Activated CD4-positive, alpha-beta T cell treated with anti-CD3 and anti-CD28 coated beads, Interleukin-2, amount 50 U/mL, for 1 hour (primary cell): Measurements from ENCODE around the gene ARID3C.

ENCODE experiments used
- DNase-seq: peaks from one replicate; pipeline ENCODE4 v3.0.0-alpha.2; 2020

The ARID3C gene

DNA sequence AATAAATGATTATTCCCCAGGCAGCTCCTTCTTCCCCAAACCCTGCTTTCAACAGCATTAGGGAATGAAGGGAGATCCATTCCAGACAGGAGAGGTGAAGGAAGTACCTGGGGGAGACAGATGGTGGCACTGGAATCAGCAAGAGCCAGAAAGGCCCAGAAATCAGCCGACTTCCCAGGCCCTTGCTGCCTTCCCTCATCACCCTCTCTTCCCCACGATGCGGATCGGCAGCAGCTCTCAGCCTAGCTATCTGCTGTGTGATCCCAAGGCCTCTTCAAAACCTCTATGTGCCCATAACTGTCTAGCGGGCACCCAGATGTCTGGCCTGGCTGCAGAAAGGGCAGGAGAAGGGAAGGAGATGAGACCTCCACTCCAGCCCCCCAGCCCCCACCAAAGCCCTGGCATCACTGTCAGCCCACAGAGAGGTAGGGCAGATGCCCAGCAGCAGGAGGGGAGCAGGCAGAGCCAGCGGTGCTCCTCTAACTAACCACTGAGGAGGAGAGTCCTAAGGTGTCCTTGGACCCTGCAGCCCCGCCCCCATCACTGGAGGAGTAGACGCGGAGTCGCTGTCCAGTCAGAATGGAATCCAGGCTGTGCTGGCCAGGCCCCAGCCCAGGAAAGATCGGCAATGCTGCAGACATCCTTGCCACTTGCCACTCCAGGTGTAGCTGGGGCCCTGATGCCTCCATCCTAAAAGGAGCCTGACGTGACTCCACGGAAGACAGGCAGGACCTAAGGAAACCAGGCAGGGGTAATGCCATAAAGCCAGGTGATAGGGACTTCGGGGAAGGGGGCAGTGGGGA is 52.1 kb downstream of the ARID3C start:
- DNase-seq, result no peak

DNA sequence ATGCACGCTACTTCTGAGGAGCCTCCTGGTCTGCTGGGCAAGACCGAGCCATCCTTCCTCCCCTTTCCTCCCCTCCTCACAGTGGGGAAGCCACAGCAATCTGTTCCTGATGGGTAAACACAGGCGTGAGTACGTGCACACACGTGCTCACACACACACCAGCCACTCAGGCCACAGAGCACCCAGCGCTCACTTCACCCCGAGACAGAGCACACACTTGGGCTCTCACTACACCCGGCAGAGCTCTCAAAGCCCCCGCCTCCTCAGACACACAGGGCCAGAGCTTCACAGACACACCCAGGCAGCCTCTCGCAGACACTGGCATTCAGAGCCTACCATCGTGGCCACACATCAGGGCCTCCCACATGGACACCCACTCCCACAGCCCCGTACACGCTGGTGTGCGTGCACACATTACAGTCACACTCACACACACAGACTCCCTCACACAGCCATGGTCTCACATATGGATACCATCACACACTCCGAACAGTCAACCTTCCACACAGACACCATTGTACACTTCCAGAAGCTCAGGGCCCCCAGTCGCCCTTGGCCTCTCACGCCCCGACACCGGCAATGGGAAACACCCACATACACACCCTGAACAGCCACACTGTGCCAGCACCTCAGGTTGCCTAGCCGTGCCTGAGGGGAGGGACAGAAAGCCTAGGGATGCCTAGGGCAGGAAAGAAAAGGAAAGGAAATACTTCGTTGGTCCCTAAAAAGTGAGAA is 52.8 kb downstream of the ARID3C start:
- no peak for DNase-seq

DNA sequence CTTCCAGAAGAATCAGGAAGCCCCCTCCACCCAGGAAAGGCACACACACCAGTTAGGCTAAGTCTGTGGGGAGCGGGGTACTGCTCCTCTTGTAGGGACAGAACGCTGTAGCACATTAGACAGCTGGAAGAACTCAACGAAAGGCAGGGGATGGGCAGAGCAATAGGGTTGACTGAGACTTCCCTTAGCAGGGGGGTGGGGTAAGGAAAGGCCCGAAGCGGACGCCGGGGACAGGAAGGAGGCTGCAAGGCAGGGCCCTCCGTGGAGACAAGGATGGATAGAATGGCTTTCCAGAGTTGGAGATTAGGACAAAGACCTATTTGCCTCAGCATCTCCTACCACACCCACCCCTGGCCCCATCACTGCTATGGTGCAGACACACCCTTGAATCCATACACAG is 53.6 kb downstream of the ARID3C start:
- no peak for DNase-seq

DNA sequence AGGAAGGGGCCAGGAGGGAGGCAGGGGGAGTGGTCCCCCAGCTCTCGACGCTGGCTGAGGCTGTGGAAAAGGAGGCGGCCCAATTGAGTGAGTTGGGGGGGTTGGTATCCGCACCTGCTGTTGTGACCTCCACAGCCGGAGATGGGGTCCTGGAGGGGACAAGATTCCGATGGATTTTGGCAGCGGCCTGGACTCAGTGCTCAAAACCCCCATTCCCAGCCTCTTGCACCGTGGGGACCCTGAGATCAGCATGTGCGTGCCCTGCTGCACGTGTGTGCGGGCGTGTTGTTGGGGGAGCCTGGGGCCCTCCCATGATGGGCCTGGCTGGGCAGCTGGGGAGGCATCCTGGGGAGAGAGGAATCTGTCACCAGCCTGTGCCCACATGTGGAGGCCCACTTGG is 54.3 kb downstream of the ARID3C start:
- no peak for DNase-seq

DNA sequence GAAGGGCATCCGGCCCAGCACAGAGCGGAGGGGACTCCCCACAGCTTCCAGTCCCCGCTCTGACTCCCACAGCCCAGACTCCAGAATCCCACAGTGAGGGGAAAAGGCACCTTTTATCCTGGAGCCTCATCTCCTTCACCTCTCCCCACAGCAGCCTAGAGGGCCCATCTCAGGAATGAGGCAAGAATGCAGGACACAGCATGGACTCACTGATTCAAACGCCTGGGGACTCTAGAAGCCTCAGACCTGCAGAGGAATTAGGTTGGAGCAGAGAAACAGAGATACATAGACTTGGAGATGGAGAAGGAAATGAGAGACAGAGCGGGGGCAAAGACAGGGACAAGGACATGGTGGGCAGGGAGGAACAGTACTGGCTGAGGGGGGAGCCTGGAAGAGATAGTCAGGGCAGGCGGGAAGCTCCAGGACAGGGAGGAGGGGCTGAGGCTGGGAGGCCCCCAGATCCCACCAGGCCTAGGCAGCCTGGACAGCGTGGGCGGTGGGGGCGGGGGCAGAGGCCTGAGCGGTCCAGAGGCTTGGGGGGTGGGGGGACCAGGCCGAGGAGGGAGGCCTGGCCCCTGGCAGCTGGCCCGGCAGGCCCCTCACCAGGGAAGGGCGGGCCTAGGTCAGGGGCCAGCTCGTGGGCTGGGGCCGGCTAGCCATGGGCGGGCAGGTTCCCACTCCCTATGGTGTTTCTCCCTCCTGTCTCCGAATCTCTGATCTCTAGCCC is 55.1 kb downstream of the ARID3C start:
- DNase-seq, result no peak

DNA sequence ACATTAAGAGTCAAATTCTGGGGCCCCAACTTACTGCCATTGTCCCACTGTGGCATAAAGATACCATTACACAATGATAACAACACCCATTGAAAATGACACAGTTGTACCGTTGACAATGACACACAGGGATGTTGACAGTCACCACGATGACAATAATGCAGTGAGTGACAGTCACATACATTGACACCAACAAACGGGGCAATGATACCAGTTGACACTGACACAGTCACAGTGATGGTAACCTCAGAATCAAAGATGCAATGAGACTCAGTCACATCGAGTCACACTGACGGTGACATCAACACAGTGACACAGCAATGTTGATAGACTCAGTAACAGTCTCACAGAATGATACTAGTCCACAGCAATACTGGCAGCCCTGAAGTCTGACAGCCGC is 56.2 kb downstream of the ARID3C start:
- no peak for DNase-seq

DNA sequence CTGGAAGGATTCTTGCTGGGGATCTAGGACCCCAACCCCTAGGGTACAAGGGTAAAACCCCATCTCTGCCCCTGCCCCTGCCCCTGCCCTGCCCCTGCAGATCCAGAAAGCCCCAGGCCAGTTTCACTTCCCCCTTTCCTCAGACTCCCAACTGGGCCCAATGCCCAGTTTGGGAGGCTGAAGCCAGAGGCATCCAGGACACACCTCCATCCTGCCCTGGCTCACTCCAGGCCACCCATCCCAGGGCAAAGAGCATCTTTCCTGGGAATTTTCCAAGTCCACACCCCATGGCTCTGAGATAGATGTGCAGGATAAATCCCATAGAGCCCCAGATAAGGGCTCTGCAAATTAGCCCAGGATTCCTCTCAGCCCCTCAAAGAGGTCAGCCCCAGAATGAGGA is 56.8 kb downstream of the ARID3C start:
- DNase-seq, result no peak

DNA sequence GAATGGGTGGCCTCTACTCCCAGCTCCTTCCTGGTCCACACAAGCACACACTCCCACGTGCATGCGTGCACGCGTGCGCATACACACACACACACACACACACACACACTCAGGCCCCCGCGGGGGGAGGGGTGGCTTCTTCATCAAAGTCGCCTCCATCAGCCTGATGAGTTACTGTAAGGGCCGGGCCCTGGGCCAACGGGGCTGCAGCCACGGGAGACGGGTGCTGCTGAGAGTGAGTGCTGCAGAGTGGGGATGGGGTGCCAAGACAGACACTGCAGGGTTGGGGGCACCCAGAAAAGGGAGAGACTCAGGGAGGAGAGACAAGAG is 57.4 kb downstream of the ARID3C start:
- no peak for DNase-seq
